Measurements from ENCODE around the gene HASPIN.
A peak's percentile ranks its signal among the peaks of the same experiment; 100 is the strongest.

HASPIN gene

GRCh38 chr17:3689262-3690093 lies 34.2 kb upstream of the HASPIN start:
- no peak for DNase-seq (ENCODE audit: low read depth in 2 of 2)
- no peak overlapping the region for H3K4me3 ChIP-seq (replicated peaks in 1 of 2; ENCODE audit: low read depth in 2 of 2, low read length in 2 of 2)

DNA sequence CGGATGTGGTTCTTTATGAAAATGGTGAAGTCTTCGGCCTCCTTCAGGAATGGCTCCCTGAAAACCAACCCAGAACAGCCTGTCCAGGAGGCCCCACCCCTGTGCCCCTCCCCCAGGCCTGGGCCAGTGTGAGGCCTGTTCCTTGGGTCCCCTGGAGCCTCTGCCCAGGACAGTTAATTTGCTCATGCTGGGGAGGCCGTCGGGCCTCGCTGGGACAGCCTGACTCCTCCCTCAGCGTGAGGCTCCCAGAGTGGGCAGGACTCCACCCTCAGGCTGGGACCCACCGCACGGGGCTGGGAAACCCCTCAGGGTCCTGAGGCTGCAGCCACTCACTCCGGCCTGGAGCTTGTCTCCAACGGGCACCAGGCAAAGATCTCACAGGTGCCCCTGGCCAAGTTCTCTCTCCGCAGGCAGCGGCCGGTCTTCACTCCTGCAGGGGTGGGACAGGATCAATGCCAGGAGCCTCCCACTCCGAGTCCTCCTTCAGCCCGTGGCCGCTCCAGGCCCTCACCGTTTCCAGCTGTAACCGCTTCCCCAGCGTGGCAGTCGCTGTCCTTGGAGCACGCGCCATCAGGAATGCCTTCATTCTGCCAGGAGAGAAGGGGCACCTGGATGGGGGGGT lies 33.5 kb upstream of the HASPIN start:
- no peak for TF ChIP-seq CTCF (IDR thresholded peaks at IDR 0.05; ENCODE audit: low read depth, low read length)
- no peak overlapping the region for H3K4me3 ChIP-seq (replicated peaks in 1 of 2; ENCODE audit: low read depth in 2 of 2, low read length in 2 of 2)
- DNase-seq (ENCODE audit: low read depth in 2 of 2), result no peak

More at GRCh38 chr17:3689262-3690093, 34.2 kb upstream of the HASPIN start:
- no peak for TF ChIP-seq CTCF (IDR thresholded peaks at IDR 0.05; ENCODE audit: low read depth, low read length)

- TF ChIP-seq CTCF (IDR thresholded peaks at IDR 0.05; ENCODE audit: low read depth, low read length), result peak; percentile 10
- no peak overlapping the region for H3K4me3 ChIP-seq (replicated peaks in 1 of 2; ENCODE audit: low read depth in 2 of 2, low read length in 2 of 2)
- DNase-seq (ENCODE audit: low read depth in 2 of 2), result no peak
Observed at GRCh38 chr17:3691617-3692067, 32.1 kb upstream of the HASPIN start.

DNA sequence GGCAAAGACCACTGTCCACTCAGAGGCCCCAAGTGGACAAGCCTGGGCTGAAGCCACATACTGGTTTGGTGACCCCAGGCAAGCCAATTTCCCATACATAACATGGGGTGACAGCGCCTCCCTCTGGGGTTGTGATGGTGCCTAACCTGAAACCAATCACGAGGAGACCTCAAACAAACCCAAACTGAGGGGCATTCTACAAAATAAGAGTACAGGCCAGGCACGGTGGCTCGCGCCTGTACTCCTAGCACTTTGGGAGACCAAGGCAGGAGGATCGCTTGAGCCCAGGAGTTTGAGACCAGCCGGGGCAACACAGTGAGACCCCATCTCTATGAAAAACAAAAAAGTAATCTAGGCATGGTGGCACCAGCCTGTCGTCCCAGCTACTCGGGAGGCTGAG lies 31.4 kb upstream of the HASPIN start:
- no peak for TF ChIP-seq CTCF (IDR thresholded peaks at IDR 0.05; ENCODE audit: low read depth, low read length)
- no peak overlapping the region for H3K4me3 ChIP-seq (replicated peaks in 1 of 2; ENCODE audit: low read depth in 2 of 2, low read length in 2 of 2)
- no peak for DNase-seq (ENCODE audit: low read depth in 2 of 2)

DNA sequence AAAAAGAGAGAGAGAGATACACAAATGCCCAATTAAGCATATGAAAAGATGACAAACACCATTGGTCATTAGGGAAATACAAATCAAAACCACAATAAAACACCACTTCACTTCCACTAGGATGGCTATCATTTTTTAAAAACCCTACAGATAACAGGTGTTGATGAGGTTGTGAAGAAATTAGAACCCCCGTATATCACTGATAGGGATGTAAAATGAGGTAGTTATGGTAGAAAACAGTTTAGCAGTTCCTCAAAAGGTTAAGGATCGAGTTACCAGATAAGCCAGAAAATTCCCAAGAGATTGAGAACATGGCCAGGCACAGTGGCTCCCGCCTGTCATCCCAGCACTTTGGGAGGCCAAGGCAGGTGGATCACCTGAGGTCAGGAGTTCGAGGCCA lies 30.6 kb upstream of the HASPIN start:
- DNase-seq (ENCODE audit: low read depth in 2 of 2), result no peak
- TF ChIP-seq CTCF (IDR thresholded peaks at IDR 0.05; ENCODE audit: low read depth, low read length), result no peak
- H3K4me3 ChIP-seq (replicated peaks in 1 of 2; ENCODE audit: low read depth in 2 of 2, low read length in 2 of 2), result no peak overlapping the region

GRCh38 chr17:3693829-3694231 lies 29.9 kb upstream of the HASPIN start:
- no peak overlapping the region for H3K4me3 ChIP-seq (replicated peaks in 1 of 2; ENCODE audit: low read depth in 2 of 2, low read length in 2 of 2)
- DNase-seq (ENCODE audit: low read depth in 2 of 2), result no peak
- no peak for TF ChIP-seq CTCF (IDR thresholded peaks at IDR 0.05; ENCODE audit: low read depth, low read length)

Data from cardiac fibroblast (primary cell).